H1 (cell line): ENCODE results near the gene EIF2AK2. TPM values are rescaled to one million over a fixed set of nuclear protein-coding genes. Genes with fewer than 3 reads are reported as not detected.

Experiments
- CTCF ChIA-PET: fragments of 300-600 bp; sonication (Branson Sonifier 250); formaldehyde crosslinking; loops from one replicate; lab custom pipeline; 2021; ENCODE audit not compliant: partially characterized antibody; lab: Charles Lee
- POLR2A ChIA-PET: fragments of 300-600 bp; sonication (Branson Sonifier 250); formaldehyde crosslinking; loops from one replicate; lab custom pipeline; 2021; ENCODE audit warnings: inconsistent platforms; ENCODE audit not compliant: partially characterized antibody; lab: Charles Lee
- DNase-seq, 2 experiments: peaks; one replicate each; pipeline versions ENCODE4 v3.0.0 to v3.0.0-alpha.2; 2010 to 2022; ENCODE audit warnings: low spot score in 2 of 2, low read depth in 1 of 2, mixed read lengths in 1 of 2
- FAIRE-seq: peaks from 2 replicates; lab custom pipeline; 2011; peaks lifted over from hg19 to GRCh38; lab: Jason Lieb, UNC
- H2AFZ ChIP-seq: 2 replicates; pipeline ENCODE4 v1.8.1; 2012; ENCODE audit warnings: low read length, inconsistent platforms
- H2AK5ac ChIP-seq: 2 replicates; pipeline ENCODE4 v1.6.1; 2013; ENCODE audit warnings: low read depth, low read length
- H2BK120ac ChIP-seq: replicated peaks from 2 replicates; pipeline ENCODE3; 2013; ENCODE audit warnings: low read depth, low read length, inconsistent platforms
- H2BK12ac ChIP-seq: 2 replicates; pipeline ENCODE4 v1.6.1; 2013; ENCODE audit warnings: low read depth, low read length
- H2BK15ac ChIP-seq: 2 replicates; pipeline ENCODE4 v1.6.1; 2013; ENCODE audit warnings: low read length
- H2BK20ac ChIP-seq: 2 replicates; pipeline ENCODE4 v1.6.1; 2013; ENCODE audit warnings: low read length
- H2BK5ac ChIP-seq: 2 replicates; pipeline ENCODE4 v1.6.1; 2013; ENCODE audit warnings: low read depth, low read length
- H3K14ac ChIP-seq: 2 replicates; pipeline ENCODE4 v1.6.1; 2013; ENCODE audit warnings: inconsistent platforms; ENCODE audit not compliant: insufficient read length
- H3K18ac ChIP-seq: 2 replicates; pipeline ENCODE4 v1.6.1; 2013; ENCODE audit warnings: low read length; ENCODE audit errors: extremely low read depth
- H3K23ac ChIP-seq: 2 replicates; pipeline ENCODE4 v1.6.1; 2013; ENCODE audit warnings: inconsistent platforms; ENCODE audit not compliant: insufficient read length
- H3K23me2 ChIP-seq: 2 replicates; pipeline ENCODE4 v1.6.1; 2013; ENCODE audit warnings: low read depth, low read length
- H3K27ac ChIP-seq: 2 replicates; pipeline ENCODE4 v1.6.1; 2011; ENCODE audit warnings: low read depth, low read length, inconsistent platforms
- H3K27me3 ChIP-seq, 4 experiments: replicated peaks in 1 of 4; 1 replicate in 1 of 4; 2 replicates in 3 of 4; pipeline versions ENCODE4 v1.6.1 to v1.8.1; 2011 to 2013; ENCODE audit warnings: low read length in 3 of 4, mild to moderate bottlenecking in 3 of 4, inconsistent platforms in 2 of 4, mixed read lengths in 2 of 4, moderate library complexity in 1 of 4; ENCODE audit not compliant: control insufficient read depth in 3 of 4, insufficient read depth in 3 of 4; ENCODE audit errors: extremely low read depth in 1 of 4
- H3K36me3 ChIP-seq, 4 experiments: 2 replicates each; pipeline versions ENCODE4 v1.6.1 to v1.8.1; 2011 to 2013; ENCODE audit warnings: mild to moderate bottlenecking in 4 of 4, low read length in 3 of 4, moderate library complexity in 2 of 4, control low read depth in 1 of 4, inconsistent platforms in 1 of 4; ENCODE audit not compliant: insufficient read depth in 4 of 4, control insufficient read depth in 2 of 4
- H3K4ac ChIP-seq: replicated peaks from 2 replicates; pipeline ENCODE3; 2013; ENCODE audit warnings: low read length, low read depth, mixed read lengths, inconsistent platforms; ENCODE audit not compliant: insufficient read length
- H3K4me1 ChIP-seq, 4 experiments: replicated peaks in 1 of 4; 1 replicate in 1 of 4; 2 replicates in 3 of 4; pipeline versions ENCODE4 v1.6.1 to v1.8.1; 2011 to 2013; ENCODE audit warnings: low read length in 3 of 4, inconsistent platforms in 2 of 4, mixed read lengths in 1 of 4; ENCODE audit not compliant: insufficient read depth in 4 of 4, control insufficient read depth in 3 of 4
- H3K4me2 ChIP-seq, 2 experiments: 2 replicates each; pipeline versions ENCODE4 v1.6.1 to v1.8.1; 2011 to 2013; ENCODE audit warnings: low read depth in 2 of 2, low read length in 2 of 2, control low read depth in 1 of 2, inconsistent platforms in 1 of 2, mild to moderate bottlenecking in 1 of 2; ENCODE audit not compliant: insufficient read depth in 1 of 2
- H3K4me3 ChIP-seq, 4 experiments: fragments of 200-600, 300-600 bp in 1 of 4; sonication (generic), shearing (Covaris generic), sonication (Bioruptor Twin) in 1 of 4; 2 replicates each; pipeline versions ENCODE4 v1.5.1 to v1.8.1; 2011 to 2016; ENCODE audit warnings: low read length in 4 of 4, low read depth in 3 of 4, control low read depth in 2 of 4, inconsistent platforms in 2 of 4, mild to moderate bottlenecking in 2 of 4, mixed read lengths in 1 of 4, moderate library complexity in 1 of 4; ENCODE audit not compliant: insufficient read depth in 2 of 4; ENCODE audit errors: extremely low read depth in 1 of 4
- H3K56ac ChIP-seq: replicated peaks from 2 replicates; pipeline ENCODE3; 2013; ENCODE audit warnings: low read depth, mild to moderate bottlenecking, mixed read lengths, low read length, inconsistent platforms; ENCODE audit not compliant: insufficient read length
- H3K79me1 ChIP-seq: 2 replicates; pipeline ENCODE4 v1.6.1; 2013; ENCODE audit warnings: low read depth, low read length, control low read depth
- H3K79me2 ChIP-seq, 2 experiments: 2 replicates each; pipeline versions ENCODE4 v1.6.1 to v1.8.1; 2012 to 2013; ENCODE audit warnings: low read length in 2 of 2, mild to moderate bottlenecking in 2 of 2, inconsistent platforms in 1 of 2; ENCODE audit not compliant: insufficient read depth in 2 of 2, control insufficient read depth in 1 of 2
- H3K9ac ChIP-seq, 4 experiments: replicated peaks in 1 of 4; 1 replicate in 1 of 4; 2 replicates in 3 of 4; pipeline versions ENCODE4 v1.6.1 to v1.8.1; 2011 to 2013; ENCODE audit warnings: low read depth in 3 of 4, low read length in 3 of 4, control low read depth in 2 of 4, mild to moderate bottlenecking in 2 of 4, moderate library complexity in 2 of 4, inconsistent platforms in 1 of 4; ENCODE audit errors: extremely low read depth in 1 of 4
- H3K9me3 ChIP-seq, 2 experiments: 2 replicates each; pipeline versions ENCODE4 v1.6.1 to v1.8.1; 2012 to 2013; ENCODE audit warnings: mild to moderate bottlenecking in 2 of 2, moderate library complexity in 2 of 2, control low read depth in 1 of 2, inconsistent platforms in 1 of 2, low read depth in 1 of 2, low read length in 1 of 2, mixed read lengths in 1 of 2; ENCODE audit not compliant: insufficient read depth in 2 of 2
- H4K20me1 ChIP-seq, 2 experiments: replicated peaks in 1 of 2; 2 replicates each; pipeline versions ENCODE3 to v1.8.1; 2011 to 2013; ENCODE audit warnings: inconsistent platforms in 2 of 2, low read length in 2 of 2, mild to moderate bottlenecking in 1 of 2; ENCODE audit not compliant: insufficient read depth in 2 of 2, control insufficient read depth in 1 of 2
- H4K5ac ChIP-seq: 2 replicates; pipeline ENCODE4 v1.6.1; 2013; ENCODE audit warnings: low read length, low read depth, mixed read lengths, inconsistent platforms; ENCODE audit not compliant: insufficient read length
- H4K8ac ChIP-seq: 2 replicates; pipeline ENCODE4 v1.8.0; 2013; ENCODE audit warnings: mild to moderate bottlenecking, moderate library complexity, low read length, inconsistent platforms; ENCODE audit not compliant: insufficient read depth; ENCODE audit errors: extremely low read depth
- H4K91ac ChIP-seq: replicated peaks from 2 replicates; pipeline ENCODE3; 2013; ENCODE audit warnings: low read length, mixed read lengths, inconsistent platforms; ENCODE audit not compliant: insufficient read length
- CHD1 ChIP-seq: IDR thresholded peaks from 2 replicates; pipeline ENCODE4 v1.6.1; 2012; ENCODE audit warnings: low read depth, low read length, improper control_type of control experiment
- HDAC6 ChIP-seq: IDR thresholded peaks from one replicate; pipeline ENCODE4 v1.7.1; 2012; ENCODE audit warnings: low read depth, mild to moderate bottlenecking, inconsistent platforms, low read length, moderate library complexity
- KDM1A ChIP-seq: fragments of 200-600, 300-600 bp; sonication (generic); IDR thresholded peaks from 2 replicates; pipeline ENCODE4 v1.7.1; 2016; ENCODE audit warnings: mild to moderate bottlenecking, low read length, borderline replicate concordance
- MAFK ChIP-seq: IDR thresholded peaks from 2 replicates; pipeline ENCODE4 v1.6.1; 2012; ENCODE audit warnings: low read depth, mild to moderate bottlenecking, improper control_type of control experiment, low read length
- NRF1 ChIP-seq: IDR thresholded peaks from 2 replicates; pipeline ENCODE4 v1.6.1; 2011; ENCODE audit warnings: mild to moderate bottlenecking, low read depth, low read length, improper control_type of control experiment
- RNF2 ChIP-seq: fragments of 200-900, 300-1000 bp; sonication (generic); IDR thresholded peaks from 2 replicates; pipeline ENCODE4 v1.7.1; 2016; ENCODE audit warnings: borderline replicate concordance, low read depth, mild to moderate bottlenecking, antibody characterized with exemption, low read length; ENCODE audit not compliant: poor library complexity, severe bottlenecking; ENCODE audit errors: missing control alignments
- SIN3A ChIP-seq, 2 experiments: IDR thresholded peaks in 1 of 2; conservative IDR thresholded peaks in 1 of 2; 2 replicates each; pipeline ENCODE4 v1.6.1; 2011 to 2012; ENCODE audit warnings: low read length in 2 of 2, improper control_type of control experiment in 1 of 2, low read depth in 1 of 2, mild to moderate bottlenecking in 1 of 2
- SP1 ChIP-seq: IDR thresholded peaks from 2 replicates; pipeline ENCODE4 v1.6.1; 2011; ENCODE audit warnings: low read depth, low read length
- SP2 ChIP-seq: IDR thresholded peaks from 2 replicates; pipeline ENCODE4 v1.6.1; 2012; ENCODE audit warnings: mild to moderate bottlenecking, low read length, inconsistent platforms
- SRF ChIP-seq: IDR thresholded peaks from 2 replicates; pipeline ENCODE4 v1.6.1; 2011; ENCODE audit warnings: mild to moderate bottlenecking, low read depth, low read length, moderate library complexity
- TEAD4 ChIP-seq: IDR thresholded peaks from 2 replicates; pipeline ENCODE4 v1.6.1; 2012; ENCODE audit warnings: low read depth, low read length, inconsistent platforms, mixed read lengths
- YY1 ChIP-seq: IDR thresholded peaks from 2 replicates; pipeline ENCODE4 v1.6.1; 2011; ENCODE audit warnings: low read depth, mild to moderate bottlenecking, low read length
- ZNF274 ChIP-seq: IDR thresholded peaks from 2 replicates; pipeline ENCODE4 v1.7.0; 2012; ENCODE audit warnings: low read length, borderline replicate concordance; ENCODE audit errors: extremely low read depth
- WGBS, 2 experiments: shearing (Covaris generic) in 1 of 2; methylation state at CpG; one replicate each; pipeline versions ENCODE4 v1.1.6 to v1.1.7; 2013 to 2015; ENCODE audit warnings: low lambda C conversion rate in 2 of 2, mixed read lengths in 2 of 2, inconsistent platforms in 1 of 2, low coverage in 1 of 2, missing lambda C conversion rate in 1 of 2; ENCODE audit not compliant: insufficient replicate concordance in 2 of 2, insufficient coverage in 1 of 2, insufficient read length in 1 of 2; ENCODE audit errors: extremely low coverage in 1 of 2, missing lambda C conversion rate in 1 of 2; 5-methylcytosine and 5-hydroxymethylcytosine counted together
- polyA plus RNA-seq, 7 experiments: library from polyadenylated mRNA; depleted of rRNA in 3 of 7; stranded (reverse) in 5 of 7; unstranded in 2 of 7; fragments of >200 nt in 5 of 7; fragments of 200-250 nt in 2 of 7; gene quantifications; 1 replicate in 5 of 7; 2 replicates in 1 of 7; 4 replicates in 1 of 7; pipeline versions ENCODE4 v1.2.1 to v1.2.3, GENCODE V29; 2011 to 2013; ENCODE audit warnings: missing spikeins in 2 of 7, mixed read lengths in 2 of 7
- total RNA-seq: library from RNA; stranded (reverse); fragmentation: NEBNext Ultra II Directional; extraction: Animal tissue kit (Norgen Biotek cat#: 25700); gene quantifications from 2 replicates; pipeline ENCODE4 v1.2.1, GENCODE V29; 2021

EIF2AK2 gene
- total and polyA plus RNA-seq, 2 of the 8 experiments (the other 6 are each of a cell fraction or from before 2014, with no cell fraction given), result 13.1 to 46.9 TPM

GRCh38 chr2:37052600-37053332 is 104.0 kb downstream of the EIF2AK2 start:
- Histone ChIP-seq H4K8ac (no peak overlapping the region), H3K79me1 (no peaks in the 10 kb centered on the region), H3K27ac (no peak overlapping the region), H4K5ac (no peak overlapping the region), H3K4me3 (no peak overlapping the region), H2BK5ac (no peak overlapping the region), H3K56ac (no peak overlapping the region), H2BK20ac (no peak overlapping the region), H2BK15ac (no peak overlapping the region), H3K18ac (no peak overlapping the region), H4K20me1 (no peaks in the 10 kb centered on the region), H3K27me3 (peaks cover 0 to 1% (median 0%) of the 10 kb centered on the region in 4 experiments; a peak in 1 of 7 replicates), H3K4me1 (no peaks in the 10 kb centered on the region), H3K4ac (no peak overlapping the region), H3K14ac (no peak overlapping the region), H2AK5ac (no peak overlapping the region), H3K79me2 (no peaks in the 10 kb centered on the region), H2BK120ac (no peak overlapping the region), H2AFZ (no peak overlapping the region), H3K23me2 (no peaks in the 10 kb centered on the region), H3K23ac (no peak overlapping the region), H3K4me2 (no peak overlapping the region), H3K36me3 (peaks cover 0 to 20% (median 2%) of the 10 kb centered on the region in 4 experiments; a peak in 3 of 8 replicates), H2BK12ac (no peak overlapping the region), H3K9me3 (no peaks in the 10 kb centered on the region), H4K91ac (no peak overlapping the region), H3K9ac (no peak overlapping the region)
- FAIRE-seq (no peak), DNase-seq (no peak)
- WGBS, 2 experiments, result 92% methylated on average over 5 of the region's 5 CpGs; no CpG with 5 or more reads in 1 of the 2 experiments
- ChIA-PET CTCF (interaction anchor here (0.7 kb wide), 1 partner anchor 31 kb away, joined by 3 read pairs; no protein-coding TSS in a partner anchor), POLR2A (no interaction called here)
- TF ChIP-seq TEAD4 (no peak), HDAC6 (no peak), RNF2 (no peak), SRF (no peak), ZNF274 (no peak), SP1 (no peak), YY1 (no peak), NRF1 (no peak), CHD1 (no peak), SP2 (no peak), SIN3A (conservative IDR thresholded peaks at IDR 0.05 in 1 of 2, IDR thresholded peaks at IDR 0.05 in 1 of 2; ENCODE audit: low read depth in 1 of 2, low read length in 2 of 2) (no peak), MAFK (no peak), KDM1A (no peak)
